ENCODE data around the gene FOXA2.

Gene FOXA2

GRCh38 chr20:22575737-22576136 is 8.6 kb downstream of the FOXA2 start:
- no peak for TF ChIP-seq CTCF (conservative IDR thresholded peaks at IDR 0.05; ENCODE audit: low read depth, low read length)
- DNase-seq (ENCODE audit: low read depth) = no peak
- no peak overlapping the region for H3K4me3 ChIP-seq (ENCODE audit: low read depth, low read length)

GRCh38 chr20:22575087-22575721 is 9.2 kb downstream of the FOXA2 start:
- DNase-seq (ENCODE audit: low read depth) = peak; percentile 7
- H3K4me3 ChIP-seq (ENCODE audit: low read depth, low read length) = no peak overlapping the region
- TF ChIP-seq CTCF (conservative IDR thresholded peaks at IDR 0.05; ENCODE audit: low read depth, low read length) = no peak

- TF ChIP-seq CTCF (conservative IDR thresholded peaks at IDR 0.05; ENCODE audit: low read depth, low read length) = no peak
- DNase-seq (ENCODE audit: low read depth) = no peak
- H3K4me3 ChIP-seq (ENCODE audit: low read depth, low read length) = no peak overlapping the region
Measured at GRCh38 chr20:22574545-22575086, 9.8 kb downstream of the FOXA2 start.

- no peak for DNase-seq (ENCODE audit: low read depth)
- no peak overlapping the region for H3K4me3 ChIP-seq (ENCODE audit: low read depth, low read length)
- no peak for TF ChIP-seq CTCF (conservative IDR thresholded peaks at IDR 0.05; ENCODE audit: low read depth, low read length)
Measured at GRCh38 chr20:22572491-22572890, 11.9 kb downstream of the FOXA2 start.

GRCh38 chr20:22572023-22572422 is 12.3 kb downstream of the FOXA2 start:
- DNase-seq (ENCODE audit: low read depth) = no peak
- no peak overlapping the region for H3K4me3 ChIP-seq (ENCODE audit: low read depth, low read length)
- TF ChIP-seq CTCF (conservative IDR thresholded peaks at IDR 0.05; ENCODE audit: low read depth, low read length) = no peak

GRCh38 chr20:22569353-22569752 is 15.0 kb downstream of the FOXA2 start:
- no peak overlapping the region for H3K4me3 ChIP-seq (ENCODE audit: low read depth, low read length)
- no peak for TF ChIP-seq CTCF (conservative IDR thresholded peaks at IDR 0.05; ENCODE audit: low read depth, low read length)
- no peak for DNase-seq (ENCODE audit: low read depth)

- DNase-seq (ENCODE audit: low read depth) = no peak
- TF ChIP-seq CTCF (conservative IDR thresholded peaks at IDR 0.05; ENCODE audit: low read depth, low read length) = no peak
- no peak overlapping the region for H3K4me3 ChIP-seq (ENCODE audit: low read depth, low read length)
Measured at GRCh38 chr20:22568872-22569344, 15.5 kb downstream of the FOXA2 start.

Measured in choroid plexus epithelial cell (primary cell).